BLaER1 (cell line): ENCODE measurements around the gene CLCN7.

Source experiments
- H3K27ac ChIP-seq: shearing (Covaris generic); formaldehyde crosslinking; 2 replicates; pipeline ENCODE4 v1.8.1; 2022
- H3K27me3 ChIP-seq: shearing (Covaris generic); formaldehyde crosslinking; 2 replicates; pipeline ENCODE4 v1.8.1; 2022
- H3K36me3 ChIP-seq: shearing (Covaris generic); formaldehyde crosslinking; 2 replicates; pipeline ENCODE4 v1.8.1; 2022
- H3K4me1 ChIP-seq: shearing (Covaris generic); formaldehyde crosslinking; 2 replicates; pipeline ENCODE4 v1.8.1; 2022
- H3K4me2 ChIP-seq: shearing (Covaris generic); formaldehyde crosslinking; 2 replicates; pipeline ENCODE4 v1.8.1; 2022
- H3K4me3 ChIP-seq: shearing (Covaris generic); formaldehyde crosslinking; 2 replicates; pipeline ENCODE4 v1.8.1; 2022
- H3K9ac ChIP-seq: shearing (Covaris generic); formaldehyde crosslinking; 2 replicates; pipeline ENCODE4 v1.8.1; 2022
- H3K9me3 ChIP-seq: shearing (Covaris generic); formaldehyde crosslinking; 2 replicates; pipeline ENCODE4 v1.8.1; 2022
- H4K20me1 ChIP-seq: shearing (Covaris generic); formaldehyde crosslinking; 2 replicates; pipeline ENCODE4 v1.8.1; 2022
- Cebpa-rat ChIP-seq: shearing (Covaris generic); IDR thresholded peaks from 2 replicates; pipeline ENCODE4 v1.8.1; 2022

The CLCN7 gene

GRCh38 chr16:1474796-1475551, at the start of gene CLCN7:
Gene CLCN7, minus strand, starts transcription at chr16:1475028. Its CDS starts 54 bp downstream, at chr16:1474974.
- peaks cover 61% of the 10 kb centered on the region for H3K4me1 ChIP-seq
- TF ChIP-seq Cebpa-rat, result no peak
- peak within 1 kb of the TSS; percentile 88 for H3K4me3 ChIP-seq
- H3K4me2 ChIP-seq, result peak within 1 kb of the TSS; percentile 100
- no peaks in the 10 kb centered on the region for H3K36me3 ChIP-seq
- peak within 1 kb of the TSS; percentile 98 for H3K9ac ChIP-seq
- no peaks in the 10 kb centered on the region for H3K9me3 ChIP-seq
- peak within 1 kb of the TSS; percentile 99 for H3K27ac ChIP-seq
- H4K20me1 ChIP-seq, result 0 out of 2 replicates have a peak, but pooled peaks cover 5% of the 10 kb centered on the region
- no peaks in the 10 kb centered on the region for H3K27me3 ChIP-seq

- TF ChIP-seq Cebpa-rat, result no peak
- peaks cover 33% of the 10 kb centered on the region for H3K4me1 ChIP-seq
- H3K36me3 ChIP-seq, result peaks cover 14% of the 10 kb centered on the region; the same call in 1 of the 2 replicates
- 0 out of 2 replicates have a peak, but pooled peaks cover 3% of the 10 kb centered on the region for H3K27me3 ChIP-seq
- no peaks in the 10 kb centered on the region for H3K9me3 ChIP-seq
- no peak overlapping the region for H3K9ac ChIP-seq
- H3K4me2 ChIP-seq, result no peak overlapping the region
- no peak overlapping the region for H3K27ac ChIP-seq
- peaks cover 8% of the 10 kb centered on the region; the same call in 1 of the 2 replicates for H4K20me1 ChIP-seq
- H3K4me3 ChIP-seq, result no peak overlapping the region
These were observed 49.5 kb upstream of the CLCN7 start for GRCh38 chr16:1524366-1524765.

GRCh38 chr16:1523581-1524245, 48.9 kb upstream of the CLCN7 start:
- no peak for TF ChIP-seq Cebpa-rat
- H3K9ac ChIP-seq, result no peak overlapping the region
- no peak overlapping the region for H3K4me2 ChIP-seq
- H3K27ac ChIP-seq, result no peak overlapping the region
- no peak overlapping the region for H3K4me3 ChIP-seq
- H4K20me1 ChIP-seq, result 0 out of 2 replicates have a peak, but pooled peaks cover 2% of the 10 kb centered on the region
- peaks cover 33% of the 10 kb centered on the region for H3K4me1 ChIP-seq
- H3K27me3 ChIP-seq, result no peaks in the 10 kb centered on the region
- H3K9me3 ChIP-seq, result no peaks in the 10 kb centered on the region
- H3K36me3 ChIP-seq, result peaks cover 14% of the 10 kb centered on the region; the same call in 1 of the 2 replicates

- H3K9ac ChIP-seq, result no peak overlapping the region
- H3K4me2 ChIP-seq, result no peak overlapping the region
- peaks cover 6% of the 10 kb centered on the region for H3K4me1 ChIP-seq
- no peaks in the 10 kb centered on the region for H4K20me1 ChIP-seq
- H3K27ac ChIP-seq, result no peak overlapping the region
- no peaks in the 10 kb centered on the region for H3K27me3 ChIP-seq
- peaks cover 18% of the 10 kb centered on the region; the same call in 1 of the 2 replicates for H3K36me3 ChIP-seq
- H3K9me3 ChIP-seq, result no peaks in the 10 kb centered on the region
- TF ChIP-seq Cebpa-rat, result no peak
- no peak overlapping the region for H3K4me3 ChIP-seq
These were observed 45.6 kb upstream of the CLCN7 start for GRCh38 chr16:1520461-1520860.

GRCh38 chr16:1519831-1520230, 45.0 kb upstream of the CLCN7 start:
- Histone ChIP-seq H3K9me3 (peaks cover 6% of the 10 kb centered on the region; the same call in 1 of the 2 replicates), H4K20me1 (no peaks in the 10 kb centered on the region), H3K4me3 (no peak overlapping the region), H3K36me3 (peaks cover 18% of the 10 kb centered on the region; the same call in 1 of the 2 replicates), H3K4me1 (no peaks in the 10 kb centered on the region), H3K27ac (no peak overlapping the region), H3K4me2 (no peak overlapping the region), H3K9ac (no peak overlapping the region), H3K27me3 (no peaks in the 10 kb centered on the region)
- TF ChIP-seq Cebpa-rat, result no peak

GRCh38 chr16:1518626-1519135, 43.9 kb upstream of the CLCN7 start:
- Histone ChIP-seq H3K9me3 (peaks cover 17% of the 10 kb centered on the region), H3K9ac (no peak overlapping the region), H3K36me3 (peaks cover 25% of the 10 kb centered on the region), H3K4me1 (no peaks in the 10 kb centered on the region), H3K4me2 (no peak overlapping the region), H3K4me3 (no peak overlapping the region), H3K27me3 (no peaks in the 10 kb centered on the region), H3K27ac (no peak overlapping the region), H4K20me1 (no peaks in the 10 kb centered on the region)
- TF ChIP-seq Cebpa-rat, result no peak

- TF ChIP-seq Cebpa-rat, result no peak
- Histone ChIP-seq H3K36me3 (peaks cover 51% of the 10 kb centered on the region), H4K20me1 (peaks cover 20% of the 10 kb centered on the region), H3K4me1 (peaks cover 12% of the 10 kb centered on the region), H3K4me3 (no peak overlapping the region), H3K27ac (no peak overlapping the region), H3K4me2 (no peak overlapping the region), H3K27me3 (no peaks in the 10 kb centered on the region), H3K9me3 (peaks cover 22% of the 10 kb centered on the region), H3K9ac (no peak overlapping the region)
These were observed 39.7 kb upstream of the CLCN7 start for GRCh38 chr16:1514507-1514906.

- H3K9me3 ChIP-seq, result peaks cover 22% of the 10 kb centered on the region
- TF ChIP-seq Cebpa-rat, result no peak
These were observed 37.9 kb upstream of the CLCN7 start for GRCh38 chr16:1512774-1513173.

GRCh38 chr16:1511662-1512569, 37.1 kb upstream of the CLCN7 start:
- Histone ChIP-seq H3K4me2 (no peak overlapping the region), H3K36me3 (peaks cover 69% of the 10 kb centered on the region), H3K4me1 (peaks cover 27% of the 10 kb centered on the region), H3K27me3 (no peaks in the 10 kb centered on the region), H4K20me1 (peaks cover 35% of the 10 kb centered on the region), H3K4me3 (no peak overlapping the region), H3K9me3 (peaks cover 22% of the 10 kb centered on the region), H3K27ac (no peak overlapping the region), H3K9ac (no peak overlapping the region)
- no peak for TF ChIP-seq Cebpa-rat

More at GRCh38 chr16:1512774-1513173, 37.9 kb upstream of the CLCN7 start:
- Histone ChIP-seq H3K4me1 (peaks cover 27% of the 10 kb centered on the region), H3K4me2 (no peak overlapping the region), H3K4me3 (no peak overlapping the region), H3K36me3 (peaks cover 61% of the 10 kb centered on the region), H4K20me1 (peaks cover 30% of the 10 kb centered on the region), H3K27ac (no peak overlapping the region), H3K9ac (no peak overlapping the region), H3K27me3 (no peaks in the 10 kb centered on the region)
